Activated T-cell treated with anti-CD3 and anti-CD28 coated beads for 1 hour (primary cell): ENCODE data around the gene ANXA6.
"Not testable (repeated sequence)": the region's sequence is repeated elsewhere in the genome, so short reads cannot be mapped to it uniquely, and the experiment has no call there.

ENCODE experiments used
- DNase-seq: peaks from one replicate; pipeline ENCODE4 v3.0.0-alpha.2; 2020; ENCODE audit warnings: low read depth

The ANXA6 gene

GRCh38 chr5:151180291-151180690 is 22.7 kb upstream of the ANXA6 start:
- no peak for DNase-seq

GRCh38 chr5:151179489-151179840 is 21.9 kb upstream of the ANXA6 start:
- no peak for DNase-seq

- DNase-seq: no peak
These were observed 21.4 kb upstream of the ANXA6 start for GRCh38 chr5:151178777-151179488.

DNA sequence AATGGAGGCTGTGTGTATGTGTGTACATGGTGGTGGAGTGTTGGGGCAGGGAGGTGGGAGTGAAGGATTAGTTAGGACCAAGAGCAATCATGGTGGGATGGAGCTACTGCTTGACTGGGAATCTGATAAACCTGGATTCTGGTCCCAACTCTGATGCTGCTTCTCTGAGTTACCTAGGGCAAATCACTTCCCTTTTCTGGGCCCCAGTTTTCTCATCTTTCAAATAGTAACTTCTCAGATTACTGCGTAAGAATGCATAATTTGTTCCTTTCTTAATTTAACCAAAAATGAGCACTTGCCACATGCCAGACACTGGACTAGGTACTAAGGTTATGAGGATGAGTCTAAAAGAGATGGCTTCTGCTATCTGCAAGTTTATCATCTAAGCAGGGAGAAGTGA is 20.8 kb upstream of the ANXA6 start:
- DNase-seq: no peak

DNA sequence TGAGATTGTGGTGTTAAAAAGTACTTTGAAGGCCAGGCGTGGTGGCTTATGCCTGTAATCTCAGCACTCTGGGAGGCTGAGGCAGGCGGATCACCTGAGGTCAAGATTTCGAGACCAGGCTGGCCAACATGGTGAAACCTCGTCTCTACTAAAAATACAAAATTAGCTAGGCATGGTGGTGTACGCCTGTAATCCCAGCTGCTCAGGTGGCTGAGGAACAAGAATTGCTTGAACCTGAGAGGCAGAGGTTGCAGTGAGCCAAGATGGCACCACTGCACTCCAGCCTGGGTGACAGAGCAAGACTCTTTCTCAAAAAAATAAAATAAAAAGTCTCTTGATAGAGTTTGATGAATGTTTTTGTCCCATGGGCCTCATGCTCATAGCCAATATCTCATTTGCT is 18.7 kb upstream of the ANXA6 start:
- DNase-seq: not testable (repeated sequence)

GRCh38 chr5:151174612-151175101 is 17.1 kb upstream of the ANXA6 start:
- DNase-seq: no peak

- no peak for DNase-seq
These were observed 16.4 kb upstream of the ANXA6 start for GRCh38 chr5:151173711-151174611.

DNA sequence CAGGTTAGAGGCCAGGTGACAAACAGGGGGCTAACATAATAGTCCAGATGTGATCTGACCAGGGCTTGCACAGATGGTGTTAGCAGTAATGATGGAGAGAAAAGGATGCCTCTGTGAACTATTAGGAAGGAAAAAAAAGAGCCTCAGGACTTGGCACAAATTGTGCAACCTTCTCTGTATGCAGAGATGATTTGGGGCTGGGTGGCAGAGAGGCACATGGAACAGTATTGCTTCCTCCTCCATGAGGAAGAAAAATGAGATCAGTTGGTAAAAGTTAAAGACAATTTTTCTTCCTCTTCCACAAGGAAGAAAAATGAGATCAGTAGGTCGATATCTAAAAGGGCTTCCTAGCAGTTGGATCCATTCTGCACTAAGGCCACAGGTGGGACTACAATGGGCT is 13.9 kb upstream of the ANXA6 start:
- no peak for DNase-seq

DNA sequence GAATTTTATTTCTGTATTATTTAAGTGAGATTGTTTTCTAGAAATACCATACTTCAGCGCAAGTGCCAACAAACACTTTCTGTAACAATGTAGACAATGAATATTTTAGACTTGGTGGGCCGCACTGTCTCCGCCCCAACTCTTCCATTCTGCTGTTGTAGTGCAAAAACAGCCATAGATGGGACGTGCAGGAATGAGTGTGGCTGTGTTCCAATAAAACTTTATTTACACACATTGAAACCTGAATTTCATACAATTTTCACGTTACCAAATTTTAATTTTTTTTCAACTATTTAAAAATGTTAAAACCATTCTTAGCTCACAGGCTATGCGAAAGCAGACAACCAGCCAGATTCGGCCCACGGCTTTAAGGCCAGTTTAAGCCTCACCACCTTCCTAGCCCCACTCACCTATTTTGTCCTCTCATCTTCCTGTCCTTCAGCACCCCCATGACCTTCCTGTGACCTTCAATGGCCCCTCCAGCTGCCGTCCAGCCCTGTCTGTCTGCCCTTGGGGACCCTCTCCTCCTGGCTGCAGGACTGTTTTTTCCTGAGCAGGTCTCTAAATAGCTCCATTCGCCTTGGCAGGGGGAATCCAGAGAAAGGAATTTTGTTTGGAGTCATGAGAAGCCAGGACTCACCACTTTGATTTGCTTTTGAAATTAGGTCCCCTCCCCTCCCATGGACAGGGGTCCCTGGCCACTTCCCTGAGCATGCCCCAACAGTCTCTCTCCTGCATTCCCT is 11.2 kb upstream of the ANXA6 start:
- DNase-seq: no peak

DNA sequence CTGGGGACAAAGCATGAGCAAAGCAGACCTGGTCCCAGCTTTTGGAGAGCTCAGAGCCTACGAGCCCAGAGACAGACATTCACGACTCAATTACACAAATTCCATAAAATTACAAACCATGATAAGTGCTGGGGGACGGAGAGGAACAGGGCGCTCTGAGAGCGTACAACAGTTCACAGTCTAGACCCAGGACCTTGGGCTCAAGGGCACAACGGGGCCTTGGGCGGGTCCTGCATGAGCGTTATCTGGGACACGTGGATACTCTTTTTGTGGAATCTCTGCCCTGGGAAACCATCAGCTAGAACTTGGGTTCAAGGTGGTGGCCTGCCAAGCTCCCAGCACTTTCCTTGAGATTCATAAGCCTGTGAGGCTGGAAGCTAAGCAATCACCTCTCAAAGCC is 9.4 kb upstream of the ANXA6 start:
- no peak for DNase-seq

DNA sequence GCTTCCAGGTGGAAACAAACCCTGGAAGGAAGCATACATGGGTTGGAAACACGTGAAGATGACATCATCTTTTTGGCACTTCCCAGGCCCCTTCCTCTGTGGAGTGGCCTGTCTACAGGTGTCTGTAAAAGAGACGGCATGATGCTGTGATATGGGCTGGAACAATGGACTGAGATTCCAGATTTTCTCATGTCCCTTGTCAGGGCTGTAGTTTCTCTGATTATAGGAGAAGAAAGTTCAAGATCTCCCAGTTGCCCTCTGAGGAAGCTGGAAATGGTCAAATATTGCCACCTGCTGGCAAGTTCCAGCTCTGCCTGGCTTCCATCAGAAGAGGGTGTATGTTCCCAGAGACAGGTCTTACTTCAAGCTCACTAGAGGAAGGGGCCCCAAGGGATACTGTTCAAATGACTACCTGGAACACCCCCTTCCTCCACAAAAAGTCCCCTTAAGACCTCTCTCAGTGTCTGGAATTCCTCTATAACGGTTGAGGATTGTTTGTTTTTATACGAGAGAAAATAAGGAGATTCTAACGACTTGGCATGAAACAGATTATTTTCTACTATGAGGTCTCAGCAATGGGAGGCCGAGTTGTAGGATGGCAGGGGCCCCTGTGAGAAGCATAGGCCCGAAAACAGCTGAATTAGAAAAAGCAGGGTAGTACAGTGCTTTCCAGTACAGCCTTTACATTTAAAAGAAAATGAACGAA is 7.3 kb upstream of the ANXA6 start:
- DNase-seq: peak; percentile 66

DNA sequence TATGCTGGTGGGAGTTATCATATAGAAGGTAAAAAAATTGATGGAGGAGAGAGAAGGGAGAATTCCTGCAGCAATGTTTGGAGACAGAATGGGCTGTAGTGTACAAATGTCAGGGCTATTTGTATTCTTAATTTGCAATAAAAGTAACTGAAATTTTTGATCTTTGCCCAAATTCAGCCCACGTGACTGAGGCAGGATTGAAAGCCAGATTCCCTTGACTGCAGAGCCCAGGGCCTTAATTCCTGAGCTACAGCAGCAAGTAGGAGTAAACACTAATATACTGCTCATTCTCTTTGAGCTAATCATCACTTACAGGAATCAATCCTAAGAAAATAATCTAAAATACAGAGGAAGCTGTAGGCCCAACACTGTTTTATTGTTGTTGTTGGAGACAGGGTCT is 5.2 kb upstream of the ANXA6 start:
- no peak for DNase-seq

GRCh38 chr5:151159649-151160373 is 2.2 kb upstream of the ANXA6 start:
- no peak for DNase-seq

- no peak for DNase-seq
These were observed 695 bp upstream of the ANXA6 start for GRCh38 chr5:151158287-151158661.

GRCh38 chr5:151156507-151157420 is 815 bp downstream of the ANXA6 start:
- no peak for DNase-seq

DNA sequence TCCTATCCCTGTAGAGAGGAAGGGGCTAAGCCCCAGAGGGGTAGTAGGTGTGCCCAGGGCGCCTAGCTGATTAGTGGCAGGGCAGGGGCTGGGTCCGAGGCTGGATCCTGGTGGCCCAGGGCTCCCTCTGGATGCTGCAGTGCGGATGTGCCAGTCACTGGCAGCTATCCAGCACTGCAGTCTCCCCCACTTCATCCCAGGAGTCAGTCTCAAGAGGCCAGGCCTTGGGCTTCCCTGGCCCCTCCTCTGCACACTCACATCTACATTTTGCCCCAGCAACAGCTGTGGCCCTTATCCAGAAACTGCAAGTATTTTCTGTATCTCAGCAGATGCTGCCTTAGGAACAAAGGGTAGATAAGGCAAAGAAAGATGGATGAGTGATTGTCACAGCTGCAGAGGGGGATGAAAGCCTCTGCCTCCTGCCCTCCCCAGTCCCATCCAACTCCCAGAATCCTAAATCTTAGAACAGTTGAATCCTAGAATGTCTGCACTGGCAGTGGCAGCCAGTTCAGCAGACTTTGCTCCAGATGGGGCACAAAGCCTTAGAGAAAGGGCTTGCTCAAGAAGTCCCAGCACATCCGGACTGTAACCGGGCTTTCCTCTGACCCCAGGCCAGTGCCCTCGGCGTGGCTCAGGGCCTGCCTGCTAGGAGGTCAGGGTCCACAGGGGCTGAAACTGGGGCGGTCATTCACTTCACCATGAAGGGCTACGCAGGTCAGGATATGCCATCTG is 1.6 kb downstream of the ANXA6 start:
- no peak for DNase-seq

DNA sequence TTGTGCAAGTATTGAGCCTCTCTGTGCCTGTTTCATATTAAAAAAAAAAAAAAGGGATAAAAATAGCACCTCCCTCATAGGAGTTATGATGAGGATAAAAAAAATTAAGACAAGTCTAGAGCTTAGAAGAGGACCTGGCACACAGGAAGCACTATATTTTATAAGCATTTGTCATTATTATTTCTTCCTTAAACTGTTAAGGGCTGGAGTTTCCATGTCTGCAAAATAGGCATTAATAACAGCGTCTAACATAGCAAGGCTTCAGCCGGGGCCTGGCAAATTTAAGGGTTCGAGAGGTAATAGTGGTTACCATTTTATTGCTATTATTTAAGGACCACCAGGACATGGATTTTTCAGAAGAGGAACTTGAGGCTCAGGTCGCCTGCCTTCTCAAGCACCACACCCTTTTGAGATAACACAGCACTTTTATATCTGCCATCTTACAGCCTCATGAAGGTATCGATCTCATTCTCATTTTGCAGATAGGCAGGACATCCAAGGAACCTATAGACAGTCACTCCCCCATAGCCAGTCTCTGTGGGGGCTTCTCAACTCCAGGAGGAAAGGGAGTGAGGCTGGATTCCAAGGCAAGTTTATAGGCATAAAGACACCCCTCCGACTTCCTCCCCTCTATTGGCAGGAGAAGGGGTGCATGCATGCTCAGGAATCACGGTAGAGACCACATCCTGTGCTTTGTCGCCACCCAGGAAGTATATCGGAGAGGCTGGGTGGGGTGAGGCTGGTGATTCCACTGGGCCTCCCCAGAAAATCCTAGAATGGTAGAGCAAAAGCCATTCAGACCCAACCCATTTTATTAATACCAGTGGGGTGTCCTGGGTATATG is 2.4 kb downstream of the ANXA6 start:
- DNase-seq: peak; percentile 50

DNA sequence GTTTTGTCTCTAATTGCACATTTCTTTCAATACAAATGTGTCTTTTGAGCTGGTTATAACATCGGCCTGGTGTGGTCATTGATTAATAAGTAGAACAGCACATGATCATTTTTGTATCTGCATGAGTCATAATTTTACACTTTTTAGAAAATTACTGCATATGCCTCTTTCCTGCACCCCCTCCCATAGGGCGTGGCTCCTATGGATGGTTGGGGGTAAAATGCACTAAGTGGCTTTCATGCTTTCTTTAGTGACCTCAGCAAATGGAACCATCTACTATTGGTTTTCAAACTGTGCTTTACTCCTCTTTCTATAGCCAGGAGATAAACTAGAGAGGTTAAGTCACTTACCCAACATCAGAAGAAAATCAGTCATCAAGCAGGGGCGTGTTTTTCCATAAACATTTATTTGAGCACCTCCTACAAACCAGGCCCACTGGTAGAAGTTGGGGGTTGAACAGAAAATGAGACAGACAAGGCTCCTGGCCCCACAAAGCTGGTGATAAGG is 3.8 kb downstream of the ANXA6 start:
- no peak for DNase-seq
